GM18517 (cell line): ENCODE data around the gene TBC1D5.

Experiments used
- ATAC-seq: cut with Tn5 transposase; IDR thresholded peaks from one replicate; pipeline ENCODE4 v1.9.1; 2021; ENCODE audit warnings: mild to moderate bottlenecking, moderate library complexity; ENCODE audit not compliant: unreplicated experiment

TBC1D5 gene

GRCh38 chr3:17195856-17196604 is 546.4 kb downstream of the TBC1D5 start:
- peak; percentile 78 for ATAC-seq

GRCh38 chr3:17195192-17195611 is 547.2 kb downstream of the TBC1D5 start:
- ATAC-seq, result peak; percentile 96

GRCh38 chr3:17194116-17194515 is 548.3 kb downstream of the TBC1D5 start:
- no peak for ATAC-seq

- no peak for ATAC-seq
Measured at GRCh38 chr3:17192995-17193394, 549.4 kb downstream of the TBC1D5 start.

GRCh38 chr3:17190353-17191078 is 551.9 kb downstream of the TBC1D5 start:
- no peak for ATAC-seq

GRCh38 chr3:17188378-17188777 is 554.1 kb downstream of the TBC1D5 start:
- no peak for ATAC-seq

- ATAC-seq, result no peak
Measured at GRCh38 chr3:17187589-17188184, 554.7 kb downstream of the TBC1D5 start.

GRCh38 chr3:17183951-17184550 is 558.4 kb downstream of the TBC1D5 start:
- ATAC-seq, result no peak

- peak; percentile 67 for ATAC-seq
Measured at GRCh38 chr3:17182166-17182565, 560.3 kb downstream of the TBC1D5 start.

GRCh38 chr3:17181413-17181907 is 561.0 kb downstream of the TBC1D5 start:
- ATAC-seq, result no peak

- no peak for ATAC-seq
Measured at GRCh38 chr3:17179381-17180205, 562.8 kb downstream of the TBC1D5 start.

- no peak for ATAC-seq
Measured at GRCh38 chr3:17176757-17177156, 565.7 kb downstream of the TBC1D5 start.

GRCh38 chr3:17175187-17175807 is 567.1 kb downstream of the TBC1D5 start:
- no peak for ATAC-seq

- ATAC-seq, result no peak
Measured at GRCh38 chr3:17166369-17166768, 576.1 kb downstream of the TBC1D5 start.

- no peak for ATAC-seq
Measured at GRCh38 chr3:17162116-17162515, 580.3 kb downstream of the TBC1D5 start.

- ATAC-seq, result no peak
Measured at GRCh38 chr3:17160597-17160996, 581.8 kb downstream of the TBC1D5 start.

- no peak for ATAC-seq
Measured at GRCh38 chr3:17158941-17159682, 583.3 kb downstream of the TBC1D5 start.

GRCh38 chr3:17157713-17158112 is 584.7 kb downstream of the TBC1D5 start:
- no peak for ATAC-seq

- ATAC-seq, result no peak
Measured at GRCh38 chr3:17156864-17157263, 585.6 kb downstream of the TBC1D5 start.
